Hepatocyte (in vitro differentiated cells): ENCODE results near the gene MXI1. TPM values are rescaled to one million over a fixed set of nuclear protein-coding genes. Genes with fewer than 3 reads are reported as not detected.

ENCODE experiments used
- DNase-seq: peaks from one replicate; pipeline ENCODE4 v3.0.0-alpha.2; 2016; ENCODE audit warnings: low spot score
- H2AFZ ChIP-seq: fragments of 200-600 bp; sonication (generic); 2 replicates; pipeline ENCODE4 v1.6.0; 2016; ENCODE audit warnings: antibody characterized with exemption, mild to moderate bottlenecking
- H3K27ac ChIP-seq: fragments of 200-600 bp; sonication (generic); 2 replicates; pipeline ENCODE4 v1.5.1; 2016; ENCODE audit warnings: mild to moderate bottlenecking
- H3K27me3 ChIP-seq: fragments of 200-600 bp; sonication (generic); 2 replicates; pipeline ENCODE4 v1.6.1; 2016
- H3K36me3 ChIP-seq: fragments of 200-600 bp; sonication (generic); replicated peaks from 2 replicates; pipeline ENCODE4 v1.5.1; 2016; ENCODE audit warnings: low read depth; ENCODE audit not compliant: insufficient read depth
- H3K4me1 ChIP-seq: fragments of 200-600 bp; sonication (generic); 2 replicates; pipeline ENCODE4 v1.5.1; 2016; ENCODE audit warnings: mild to moderate bottlenecking, moderate library complexity; ENCODE audit not compliant: insufficient read depth
- H3K4me2 ChIP-seq: fragments of 200-600 bp; sonication (generic); 2 replicates; pipeline ENCODE4 v1.6.0; 2016
- H3K4me3 ChIP-seq: fragments of 200-600 bp; sonication (generic); 2 replicates; pipeline ENCODE4 v1.5.1; 2016; ENCODE audit warnings: mild to moderate bottlenecking
- H3K79me2 ChIP-seq: fragments of 200-600 bp; sonication (generic); 2 replicates; pipeline ENCODE4 v1.6.0; 2017; ENCODE audit warnings: mild to moderate bottlenecking
- H3K9me2 ChIP-seq: fragments of 200-600 bp; sonication (generic); replicated peaks from 2 replicates; pipeline ENCODE4 v1.6.0; 2017; ENCODE audit warnings: mild to moderate bottlenecking; ENCODE audit not compliant: insufficient read depth
- H3K9me3 ChIP-seq: fragments of 200-600 bp; sonication (generic); 2 replicates; pipeline ENCODE4 v1.5.1; 2016; ENCODE audit warnings: low read depth, mild to moderate bottlenecking
- H4K20me1 ChIP-seq: fragments of 200-600 bp; sonication (generic); 2 replicates; pipeline ENCODE4 v1.6.0; 2016; ENCODE audit warnings: mild to moderate bottlenecking; ENCODE audit not compliant: insufficient read depth, poor library complexity, severe bottlenecking
- EZH2 ChIP-seq: fragments of 200-600 bp; sonication (generic); IDR thresholded peaks from 2 replicates; pipeline ENCODE4 v1.6.1; 2016; ENCODE audit warnings: antibody characterized with exemption, mild to moderate bottlenecking, borderline replicate concordance
- EZH2phosphoT487 ChIP-seq: fragments of 200-600 bp; sonication (generic); IDR thresholded peaks from one replicate; pipeline ENCODE4 v1.6.1; 2018; ENCODE audit warnings: antibody characterized with exemption, mild to moderate bottlenecking, low read depth, moderate library complexity; ENCODE audit not compliant: unreplicated experiment, severe bottlenecking
- WGBS: methylation state at CpG from one replicate; pipeline ENCODE4 v1.1.6; 2016; ENCODE audit warnings: low lambda C conversion rate; ENCODE audit errors: missing lambda C conversion rate; 5-methylcytosine and 5-hydroxymethylcytosine counted together
- polyA plus RNA-seq: library from polyadenylated mRNA; unstranded; fragments of >200 nt; fragmentation: Nextera tagmentation; extraction: Ambion mirVana; gene quantifications from 2 replicates; pipeline ENCODE4 v1.2.1, GENCODE V29; 2016
- total RNA-seq: library from RNA; depleted of rRNA; stranded (reverse); fragments of >200 nt; gene quantifications from 2 replicates; pipeline ENCODE4 v1.2.3, GENCODE V29; 2014
- TF ChIP-seq, protein P1 (sequence below): fragments of 200-600 bp; sonication (generic); IDR thresholded peaks from 2 replicates; pipeline ENCODE4 v1.5.1; 2016; ENCODE audit warnings: antibody characterized with exemption, mild to moderate bottlenecking; ENCODE audit not compliant: poor library complexity

Gene MXI1
- total and polyA plus RNA-seq, 2 experiments from 2014 or later = 14.2 to 14.8 TPM

DNA sequence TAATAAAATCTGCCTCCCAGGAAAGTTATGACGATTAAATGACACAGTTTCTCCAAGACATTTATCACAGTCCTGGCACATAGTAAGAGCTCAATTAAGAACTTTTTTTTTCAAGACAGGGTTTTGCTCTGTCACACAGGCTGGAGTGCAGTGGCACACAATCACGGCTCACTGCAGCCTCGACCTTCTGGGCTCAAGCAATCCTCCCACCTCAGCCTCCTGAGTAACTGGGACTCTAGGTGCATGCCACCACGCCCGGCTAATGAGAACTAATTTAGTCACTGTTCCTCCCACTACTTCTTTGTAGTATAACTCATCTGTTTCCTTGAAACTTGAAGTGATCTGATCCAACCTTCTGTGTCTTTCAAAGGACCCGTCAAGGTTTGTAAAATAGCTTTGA, 42.2 kb upstream of the MXI1 start:
- H3K9me3 ChIP-seq = no peaks in the 10 kb centered on the region
- peaks cover 19% of the 10 kb centered on the region for H3K27me3 ChIP-seq
- H4K20me1 ChIP-seq = no peaks in the 10 kb centered on the region
- H3K27ac ChIP-seq = no peak overlapping the region
- H3K79me2 ChIP-seq = no peaks in the 10 kb centered on the region
- TF ChIP-seq EZH2 (no peak), EZH2phosphoT487 (no peak)
- TF ChIP-seq, protein P1, sequence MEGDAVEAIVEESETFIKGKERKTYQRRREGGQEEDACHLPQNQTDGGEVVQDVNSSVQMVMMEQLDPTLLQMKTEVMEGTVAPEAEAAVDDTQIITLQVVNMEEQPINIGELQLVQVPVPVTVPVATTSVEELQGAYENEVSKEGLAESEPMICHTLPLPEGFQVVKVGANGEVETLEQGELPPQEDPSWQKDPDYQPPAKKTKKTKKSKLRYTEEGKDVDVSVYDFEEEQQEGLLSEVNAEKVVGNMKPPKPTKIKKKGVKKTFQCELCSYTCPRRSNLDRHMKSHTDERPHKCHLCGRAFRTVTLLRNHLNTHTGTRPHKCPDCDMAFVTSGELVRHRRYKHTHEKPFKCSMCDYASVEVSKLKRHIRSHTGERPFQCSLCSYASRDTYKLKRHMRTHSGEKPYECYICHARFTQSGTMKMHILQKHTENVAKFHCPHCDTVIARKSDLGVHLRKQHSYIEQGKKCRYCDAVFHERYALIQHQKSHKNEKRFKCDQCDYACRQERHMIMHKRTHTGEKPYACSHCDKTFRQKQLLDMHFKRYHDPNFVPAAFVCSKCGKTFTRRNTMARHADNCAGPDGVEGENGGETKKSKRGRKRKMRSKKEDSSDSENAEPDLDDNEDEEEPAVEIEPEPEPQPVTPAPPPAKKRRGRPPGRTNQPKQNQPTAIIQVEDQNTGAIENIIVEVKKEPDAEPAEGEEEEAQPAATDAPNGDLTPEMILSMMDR = no peak
- H3K4me1 ChIP-seq = peaks cover 4% of the 10 kb centered on the region
- H3K4me3 ChIP-seq = no peak overlapping the region
- no peaks in the 10 kb centered on the region for H3K9me2 ChIP-seq
- H2AFZ ChIP-seq = no peak overlapping the region
- H3K36me3 ChIP-seq = no peaks in the 10 kb centered on the region
- 82% methylated on average over 6 of the region's 6 CpGs for WGBS
- DNase-seq = no peak
- H3K4me2 ChIP-seq = no peak overlapping the region

DNA sequence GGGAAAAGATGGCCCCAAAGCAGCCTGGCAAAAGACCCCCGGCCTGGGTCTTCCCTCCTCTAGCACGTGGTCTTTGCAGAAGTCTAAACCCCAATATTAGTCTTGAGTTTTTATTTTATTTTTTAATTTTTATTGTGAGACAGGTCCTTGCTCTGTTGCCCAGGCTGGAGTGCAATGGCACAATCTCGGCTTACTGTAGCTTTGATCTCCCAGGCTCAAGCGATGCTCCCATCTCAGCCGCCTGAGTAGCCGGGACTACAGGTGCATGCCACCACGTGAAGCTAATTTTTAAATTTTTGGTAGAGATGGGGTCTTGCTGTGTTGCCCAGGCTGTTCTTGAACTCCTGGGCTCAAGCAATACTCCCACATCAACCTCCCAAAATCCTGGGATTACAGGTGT, 40.3 kb upstream of the MXI1 start:
- Histone ChIP-seq H3K9me3 (no peaks in the 10 kb centered on the region), H3K27ac (no peak overlapping the region), H3K4me1 (peaks cover 9% of the 10 kb centered on the region), H3K36me3 (no peaks in the 10 kb centered on the region), H2AFZ (no peak overlapping the region), H3K4me2 (no peak overlapping the region), H3K27me3 (peaks cover 19% of the 10 kb centered on the region), H3K9me2 (no peaks in the 10 kb centered on the region), H4K20me1 (no peaks in the 10 kb centered on the region), H3K4me3 (no peak overlapping the region), H3K79me2 (no peaks in the 10 kb centered on the region)
- TF ChIP-seq EZH2 (no peak), EZH2phosphoT487 (no peak)
- TF ChIP-seq, protein P1 = no peak
- no peak for DNase-seq
- WGBS = 86% methylated on average over 7 of the region's 7 CpGs

DNA sequence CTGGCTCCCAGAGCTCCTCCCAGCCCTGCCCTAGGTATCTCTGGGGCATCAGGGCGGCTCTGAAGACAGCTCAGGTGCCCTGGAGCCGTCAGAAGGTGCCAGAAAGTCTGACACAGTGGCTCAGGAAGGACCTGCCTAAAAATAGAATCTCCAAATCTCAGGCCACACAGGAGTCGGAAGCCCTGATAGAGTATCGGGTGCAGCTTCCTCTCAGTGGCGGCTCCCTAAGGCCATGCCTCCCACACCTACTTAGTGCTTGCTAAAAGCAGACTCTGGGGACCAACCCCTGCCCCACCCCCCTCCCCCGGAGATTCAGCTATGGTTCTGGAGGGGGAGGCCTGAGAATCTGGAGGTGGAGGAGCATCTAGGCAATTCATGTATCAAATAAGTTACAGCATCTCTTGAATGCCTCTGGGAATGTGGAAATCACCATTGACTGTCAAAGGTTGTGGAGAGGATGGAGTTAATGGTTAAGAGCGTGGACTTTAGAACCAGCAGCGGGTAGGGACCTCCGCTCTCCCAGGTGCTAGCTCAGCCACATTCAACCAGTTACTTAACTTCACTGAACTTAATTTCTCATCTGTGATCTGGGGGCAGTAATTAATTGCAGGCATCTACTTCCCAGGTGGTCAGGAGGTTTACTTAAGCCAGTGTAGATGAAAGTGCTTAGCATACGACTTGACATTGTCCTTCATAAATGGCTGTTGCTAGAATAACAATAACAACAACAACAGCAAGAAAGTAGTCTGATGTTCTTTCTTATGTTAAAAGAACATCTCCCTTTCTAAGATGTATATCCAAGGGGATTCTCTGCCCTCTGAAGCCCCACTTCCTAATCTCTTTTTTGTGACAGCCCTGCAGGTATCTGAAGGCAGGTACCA, 38.6 kb upstream of the MXI1 start:
- no peak overlapping the region for H3K27ac ChIP-seq
- H3K9me2 ChIP-seq = no peaks in the 10 kb centered on the region
- peaks cover 9% of the 10 kb centered on the region for H3K4me1 ChIP-seq
- H3K4me3 ChIP-seq = no peak overlapping the region
- no peaks in the 10 kb centered on the region for H4K20me1 ChIP-seq
- H3K79me2 ChIP-seq = no peaks in the 10 kb centered on the region
- peak overlapping the region; percentile 23 for H3K4me2 ChIP-seq
- H2AFZ ChIP-seq = no peak overlapping the region
- peaks cover 19% of the 10 kb centered on the region for H3K27me3 ChIP-seq
- no peaks in the 10 kb centered on the region for H3K9me3 ChIP-seq
- TF ChIP-seq EZH2 = no peak
- no peak for TF ChIP-seq EZH2phosphoT487
- TF ChIP-seq, protein P1 = no peak
- H3K36me3 ChIP-seq = no peaks in the 10 kb centered on the region
- DNase-seq = peak; percentile 53
- 10% methylated on average over 10 of the region's 10 CpGs for WGBS
